MM.1S (cell line): Measurements from ENCODE around the gene TMA16.

Source experiments
- DNase-seq: peaks from one replicate; pipeline ENCODE4 v3.0.0-alpha.2; 2015
- H2AFZ ChIP-seq: fragments of 300-600 bp; sonication (generic); 2 replicates; pipeline ENCODE4 v1.6.0; 2016; ENCODE audit warnings: antibody characterized with exemption, low read length
- H3F3A ChIP-seq: fragments of 300-600 bp; sonication (generic); 2 replicates; pipeline ENCODE4 v1.6.1; 2016; ENCODE audit warnings: mild to moderate bottlenecking, antibody characterized with exemption, low read length, moderate library complexity, mixed read lengths; ENCODE audit not compliant: insufficient read depth
- H3K27ac ChIP-seq: fragments of 300-600 bp; sonication (generic); 2 replicates; pipeline ENCODE4 v1.5.1; 2016; ENCODE audit warnings: mild to moderate bottlenecking, low read length
- H3K27me3 ChIP-seq: fragments of 300-600 bp; sonication (generic); replicated peaks from 2 replicates; pipeline ENCODE4 v1.6.0; 2016; ENCODE audit warnings: low read length; ENCODE audit not compliant: insufficient read depth
- H3K36me3 ChIP-seq: fragments of 300-600 bp; sonication (generic); replicated peaks from 2 replicates; pipeline ENCODE4 v1.6.1; 2016; ENCODE audit warnings: mild to moderate bottlenecking, low read length, mixed read lengths; ENCODE audit not compliant: insufficient read depth
- H3K4me1 ChIP-seq: fragments of 300-600 bp; sonication (generic); 2 replicates; pipeline ENCODE4 v1.6.1; 2016; ENCODE audit warnings: low read length, mixed read lengths
- H3K4me2 ChIP-seq: fragments of 300-600 bp; sonication (generic); 2 replicates; pipeline ENCODE4 v1.6.0; 2016; ENCODE audit warnings: low read depth, low read length
- H3K4me3 ChIP-seq: fragments of 300-600 bp; sonication (generic); 2 replicates; pipeline ENCODE4 v1.5.1; 2016; ENCODE audit warnings: low read length, mixed read lengths
- H3K79me2 ChIP-seq: fragments of 300-600 bp; sonication (generic); 2 replicates; pipeline ENCODE4 v1.6.1; 2016; ENCODE audit warnings: mixed run types, low read length, mixed read lengths
- H3K9ac ChIP-seq: fragments of 300-600 bp; sonication (generic); 2 replicates; pipeline ENCODE4 v1.6.1; 2016; ENCODE audit warnings: low read length, mixed read lengths
- H3K9me2 ChIP-seq: fragments of 300-600 bp; sonication (generic); replicated peaks from 2 replicates; pipeline ENCODE4 v1.6.1; 2016; ENCODE audit warnings: mild to moderate bottlenecking, low read length, mixed read lengths; ENCODE audit not compliant: insufficient read depth
- H3K9me3 ChIP-seq: fragments of 300-600 bp; sonication (generic); replicated peaks from 2 replicates; pipeline ENCODE4 v1.6.1; 2016; ENCODE audit warnings: mild to moderate bottlenecking, low read length, mixed read lengths; ENCODE audit not compliant: insufficient read depth
- H4K20me1 ChIP-seq: fragments of 300-600 bp; sonication (generic); 2 replicates; pipeline ENCODE4 v1.6.1; 2016; ENCODE audit warnings: mild to moderate bottlenecking, low read length, moderate library complexity, mixed read lengths; ENCODE audit not compliant: insufficient read depth
- CTCF ChIP-seq: fragments of 300-600 bp; sonication (generic); IDR thresholded peaks from 2 replicates; pipeline ENCODE4 v1.5.1; 2016; ENCODE audit warnings: antibody characterized with exemption, low read length, mixed read lengths
- EZH2 ChIP-seq: fragments of 300-600 bp; sonication (generic); optimal IDR thresholded peaks from 2 replicates; pipeline ENCODE3; 2017; ENCODE audit warnings: low read depth, mild to moderate bottlenecking, antibody characterized with exemption, low read length, mixed read lengths
- EZH2phosphoT487 ChIP-seq: fragments of 300-600 bp; sonication (generic); IDR thresholded peaks from 2 replicates; pipeline ENCODE4 v1.6.1; 2018; ENCODE audit warnings: antibody characterized with exemption, low read length

TMA16 gene

GRCh38 chr4:163500586-163500985 is 6.1 kb downstream of the TMA16 start:
- Histone ChIP-seq H3K27ac (no peak overlapping the region), H3K36me3 (no peaks in the 10 kb centered on the region), H3K4me2 (no peak overlapping the region), H3K4me3 (no peak overlapping the region), H3K9me3 (no peaks in the 10 kb centered on the region), H3K79me2 (peaks cover 99% of the 10 kb centered on the region), H3K9ac (no peak overlapping the region), H2AFZ (no peak overlapping the region), H3K4me1 (0 out of 2 replicates have a peak, but pooled peaks cover 4% of the 10 kb centered on the region), H4K20me1 (peaks cover 23% of the 10 kb centered on the region; the same call in 1 of the 2 replicates), H3F3A (peaks cover 3% of the 10 kb centered on the region), H3K9me2 (no peaks in the 10 kb centered on the region), H3K27me3 (no peaks in the 10 kb centered on the region)
- no peak for TF ChIP-seq EZH2
- no peak for DNase-seq

DNA sequence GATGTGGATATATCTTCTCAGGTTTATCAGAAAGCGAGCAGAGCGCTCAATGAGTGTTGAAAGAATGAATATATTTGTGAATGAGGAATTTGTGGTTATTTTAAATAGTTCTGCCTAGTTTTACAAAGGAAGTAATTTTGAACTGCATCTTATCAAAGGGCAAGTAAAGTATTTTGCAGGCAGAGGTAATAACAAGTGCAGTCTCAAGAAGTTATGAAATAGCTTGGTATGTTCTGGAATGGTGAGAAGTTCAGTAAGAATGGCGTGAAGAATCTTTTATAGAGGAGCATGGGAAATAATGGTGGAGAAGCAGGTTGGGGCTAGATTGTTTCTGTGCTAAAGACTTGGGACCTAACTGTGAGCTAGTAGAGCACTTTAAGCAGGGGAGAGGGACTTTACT is 10.9 kb downstream of the TMA16 start:
- no peak overlapping the region for H3K4me2 ChIP-seq
- H3K4me1 ChIP-seq = no peaks in the 10 kb centered on the region
- peaks cover 100% of the 10 kb centered on the region for H3K79me2 ChIP-seq
- H3K9me3 ChIP-seq = no peaks in the 10 kb centered on the region
- TF ChIP-seq CTCF (no peak), EZH2 (no peak), EZH2phosphoT487 (no peak)
- H3K27me3 ChIP-seq = no peaks in the 10 kb centered on the region
- no peaks in the 10 kb centered on the region; the same call in 1 of the 2 replicates for H3K36me3 ChIP-seq
- peaks cover 30% of the 10 kb centered on the region; the same call in 1 of the 2 replicates for H4K20me1 ChIP-seq
- H3K9ac ChIP-seq = no peak overlapping the region
- no peak overlapping the region for H3K4me3 ChIP-seq
- H2AFZ ChIP-seq = no peak overlapping the region
- DNase-seq = no peak
- no peak overlapping the region for H3K27ac ChIP-seq
- no peaks in the 10 kb centered on the region for H3F3A ChIP-seq
- H3K9me2 ChIP-seq = no peaks in the 10 kb centered on the region

DNA sequence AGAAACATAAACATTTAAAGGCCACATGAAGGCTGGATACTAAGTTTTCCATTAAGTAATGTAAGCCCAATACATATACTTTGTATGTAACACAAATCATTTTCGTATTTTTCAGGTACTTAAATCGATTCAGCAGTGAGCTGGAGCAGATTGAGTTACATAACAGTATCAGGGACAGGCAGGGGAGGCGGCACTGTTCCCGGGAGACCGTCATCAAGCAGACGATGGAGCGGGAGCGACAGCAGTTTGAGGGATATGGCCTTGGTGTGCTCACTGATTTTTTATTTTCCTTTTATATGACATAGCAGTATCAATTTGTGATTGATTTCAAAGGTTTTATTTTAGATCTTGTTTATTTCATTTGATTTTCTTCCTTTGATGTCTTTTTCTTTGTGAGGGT is 20.7 kb downstream of the TMA16 start:
- H3K4me3 ChIP-seq = no peak overlapping the region
- H3K36me3 ChIP-seq = peaks cover 11% of the 10 kb centered on the region; the same call in 1 of the 2 replicates
- no peak overlapping the region for H2AFZ ChIP-seq
- no peak for DNase-seq
- no peaks in the 10 kb centered on the region for H3K4me1 ChIP-seq
- no peak overlapping the region for H3K4me2 ChIP-seq
- H3F3A ChIP-seq = no peaks in the 10 kb centered on the region
- H3K9me3 ChIP-seq = no peaks in the 10 kb centered on the region
- no peak overlapping the region for H3K9ac ChIP-seq
- no peaks in the 10 kb centered on the region; the same call in 1 of the 2 replicates for H4K20me1 ChIP-seq
- peaks cover 28% of the 10 kb centered on the region for H3K79me2 ChIP-seq
- no peaks in the 10 kb centered on the region for H3K9me2 ChIP-seq
- TF ChIP-seq CTCF (no peak), EZH2phosphoT487 (no peak), EZH2 (no peak)
- H3K27ac ChIP-seq = no peak overlapping the region
- no peaks in the 10 kb centered on the region for H3K27me3 ChIP-seq

GRCh38 chr4:163523791-163524365 is 29.4 kb downstream of the TMA16 start:
- DNase-seq = no peak
- Histone ChIP-seq H3K4me1 (no peaks in the 10 kb centered on the region), H3K4me3 (no peak overlapping the region), H3K4me2 (no peak overlapping the region), H3K9me3 (no peaks in the 10 kb centered on the region), H2AFZ (no peak overlapping the region), H3K27ac (no peak overlapping the region), H4K20me1 (no peaks in the 10 kb centered on the region), H3K36me3 (no peaks in the 10 kb centered on the region; the same call in 1 of the 2 replicates), H3K79me2 (no peaks in the 10 kb centered on the region), H3F3A (no peaks in the 10 kb centered on the region), H3K9me2 (no peaks in the 10 kb centered on the region), H3K27me3 (no peaks in the 10 kb centered on the region), H3K9ac (no peak overlapping the region)
- TF ChIP-seq CTCF = no peak
- TF ChIP-seq EZH2phosphoT487 = no peak
- no peak for TF ChIP-seq EZH2
